Measurements from ENCODE around the gene PDE6G. TPM values are rescaled to one million over a fixed set of nuclear protein-coding genes. Genes with fewer than 3 reads are reported as not detected.

PDE6G gene
- total and polyA plus RNA-seq, 2 of the 8 experiments (the other 6 are each of a cell fraction or from before 2014, with no cell fraction given) = 5.8 to 12.9 TPM

- TF ChIP-seq CHD7 (IDR thresholded peaks at IDR 0.05; ENCODE audit: insufficient replicate concordance, low read length) (no peak), RBBP5 (IDR thresholded peaks at IDR 0.05; ENCODE audit: borderline replicate concordance, low read depth, low read length) (no peak)
Observed at GRCh38 chr17:81615401-81615930, 40.9 kb downstream of the PDE6G start (continued).

Data from H1 (cell line).